WTC11 (cell line): Measurements from ENCODE around the gene SAP25. TPM values are rescaled to one million over a fixed set of nuclear protein-coding genes. Genes with fewer than 3 reads are reported as not detected.

Experiments used
- ATAC-seq: fragments of 200-7000 bp; cut with Tn5 transposase; 2 replicates; pipeline ENCODE4 v1.10.0; 2021; ENCODE audit warnings: mild to moderate bottlenecking, moderate library complexity
- CTCF ChIA-PET: fragments of 300-600 bp; sonication (Branson Sonifier 250); formaldehyde crosslinking; loops from one replicate; lab custom pipeline; 2021; ENCODE audit warnings: antibody characterized with exemption; lab: Charles Lee
- POLR2A ChIA-PET: fragments of 350-600 bp; sonication (Branson Sonifier 250); formaldehyde crosslinking; loops from one replicate; lab custom pipeline; 2021; ENCODE audit warnings: antibody characterized with exemption; lab: Charles Lee
- DNase-seq: peaks from one replicate; pipeline ENCODE4 v3.0.0; 2021; ENCODE audit warnings: low spot score
- H3K27ac Mint-ChIP-seq: 2 replicates; pipeline ENCODE4 v1.8.0; 2021; ENCODE audit warnings: mixed read lengths
- H3K27me3 Mint-ChIP-seq: 2 replicates; pipeline ENCODE4 v1.8.0; 2021; ENCODE audit warnings: low read depth, mild to moderate bottlenecking, moderate library complexity, mixed read lengths
- H3K36me3 Mint-ChIP-seq: 2 replicates; pipeline ENCODE4 v1.8.0; 2021; ENCODE audit warnings: mixed read lengths
- H3K4me1 Mint-ChIP-seq: 2 replicates; pipeline ENCODE4 v1.8.0; 2022; ENCODE audit warnings: mixed read lengths
- H3K4me3 Mint-ChIP-seq: 2 replicates; pipeline ENCODE4 v1.8.0; 2021; ENCODE audit warnings: mild to moderate bottlenecking, moderate library complexity, mixed read lengths
- H3K9me3 Mint-ChIP-seq: 2 replicates; pipeline ENCODE4 v1.8.0; 2021; ENCODE audit warnings: mixed read lengths
- CREM ChIP-seq: sonication (generic); formaldehyde crosslinking; IDR thresholded peaks from 2 replicates; pipeline ENCODE4 v1.8.1; 2022; ENCODE audit warnings: mild to moderate bottlenecking, missing genetic modification reagents, moderate library complexity
- CTCF ChIP-seq: fragments of 200-600 bp; IDR thresholded peaks from 2 replicates; pipeline ENCODE4 v1.8.0; 2022; ENCODE audit warnings: antibody characterized with exemption
- E2F5 ChIP-seq: sonication (generic); formaldehyde crosslinking; IDR thresholded peaks from 2 replicates; pipeline ENCODE4 v1.8.1; 2022; ENCODE audit warnings: mild to moderate bottlenecking, moderate library complexity, missing genetic modification reagents
- EMX1 ChIP-seq: fragments of 250-450 bp; sonication (Bioruptor Pico); IDR thresholded peaks from 2 replicates; pipeline ENCODE4 v1.8.0; 2021; ENCODE audit warnings: mild to moderate bottlenecking
- ETV6 ChIP-seq: sonication (generic); formaldehyde crosslinking; IDR thresholded peaks from 2 replicates; pipeline ENCODE4 v1.8.1; 2022; ENCODE audit warnings: mild to moderate bottlenecking, missing genetic modification reagents
- HMGXB4 ChIP-seq: sonication (generic); formaldehyde crosslinking; IDR thresholded peaks from 2 replicates; pipeline ENCODE4 v1.8.1; 2023; ENCODE audit warnings: mild to moderate bottlenecking, moderate library complexity, missing genetic modification reagents
- IRF1 ChIP-seq: sonication (generic); formaldehyde crosslinking; IDR thresholded peaks from 2 replicates; pipeline ENCODE4 v1.8.0; 2023; ENCODE audit warnings: missing genetic modification reagents
- MAX ChIP-seq: sonication (generic); formaldehyde crosslinking; IDR thresholded peaks from 2 replicates; pipeline ENCODE4 v1.8.0; 2022; ENCODE audit warnings: mild to moderate bottlenecking, missing genetic modification reagents
- MYBL2 ChIP-seq: sonication (generic); formaldehyde crosslinking; IDR thresholded peaks from 2 replicates; pipeline ENCODE4 v1.8.1; 2023; ENCODE audit warnings: mild to moderate bottlenecking, moderate library complexity, missing genetic modification reagents
- NFE2L1 ChIP-seq: sonication (generic); formaldehyde crosslinking; IDR thresholded peaks from 2 replicates; pipeline ENCODE4 v1.8.1; 2023; ENCODE audit warnings: missing genetic modification reagents
- NR1H2 ChIP-seq: sonication (generic); formaldehyde crosslinking; IDR thresholded peaks from 2 replicates; pipeline ENCODE4 v1.9.0; 2021; ENCODE audit warnings: mild to moderate bottlenecking, moderate library complexity, missing genetic modification reagents
- RELA ChIP-seq: sonication (generic); formaldehyde crosslinking; IDR thresholded peaks from 2 replicates; pipeline ENCODE4 v1.8.1; 2022; ENCODE audit warnings: missing genetic modification reagents, mild to moderate bottlenecking, borderline replicate concordance
- SP1 ChIP-seq: sonication (generic); formaldehyde crosslinking; conservative IDR thresholded peaks from 2 replicates; pipeline ENCODE4 v1.8.1; 2022; ENCODE audit warnings: missing genetic modification reagents
- TEAD1 ChIP-seq: sonication (generic); formaldehyde crosslinking; IDR thresholded peaks from 2 replicates; pipeline ENCODE4 v1.8.0; 2022; ENCODE audit warnings: mild to moderate bottlenecking, missing genetic modification reagents
- TEAD4 ChIP-seq: sonication (generic); formaldehyde crosslinking; IDR thresholded peaks from 2 replicates; pipeline ENCODE4 v1.8.0; 2022; ENCODE audit warnings: mild to moderate bottlenecking, missing genetic modification reagents
- TP53 ChIP-seq: sonication (generic); formaldehyde crosslinking; IDR thresholded peaks from 2 replicates; pipeline ENCODE4 v1.8.1; 2023; ENCODE audit warnings: mild to moderate bottlenecking, missing genetic modification reagents
- ZBTB21 ChIP-seq: sonication (generic); formaldehyde crosslinking; IDR thresholded peaks from 2 replicates; pipeline ENCODE4 v1.8.1; 2023; ENCODE audit warnings: mild to moderate bottlenecking, missing genetic modification reagents, borderline replicate concordance
- ZNF281 ChIP-seq: sonication (generic); formaldehyde crosslinking; IDR thresholded peaks from 2 replicates; pipeline ENCODE4 v1.8.0; 2023; ENCODE audit warnings: mild to moderate bottlenecking, missing genetic modification reagents
- ZNF512 ChIP-seq: sonication (generic); formaldehyde crosslinking; IDR thresholded peaks from 2 replicates; pipeline ENCODE4 v1.8.1; 2022; ENCODE audit warnings: missing genetic modification reagents, borderline replicate concordance
- total RNA-seq: library from RNA; stranded (reverse); gene quantifications from 3 replicates; pipeline ENCODE4 v1.2.3, GENCODE V29; 2021

SAP25 gene
- total RNA-seq, 1 experiment from 2014 or later = 9.3 TPM

- H3K4me3 Mint-ChIP-seq = peak overlapping the region; percentile 87
- POLR2A ChIA-PET = interaction anchor here (0.5 to 3.0 kb wide), 8 partner anchors 9 to 1132 kb away, joined by 3 to 60 read pairs (median 8); partner anchors contain the start of genes FBXO24, LRCH4, MOSPD3 and POP7
Measured at GRCh38 chr7:100603726-100604027, 30.0 kb upstream of the SAP25 start.

GRCh38 chr7:100602889-100603725, 29.4 kb upstream of the SAP25 start:
- ATAC-seq = peak; percentile 5
- POLR2A ChIA-PET = interaction anchor here (0.6 to 3.0 kb wide), 9 partner anchors 9 to 102 kb away, joined by 3 to 60 read pairs (median 5); partner anchors contain the start of genes FBXO24, LRCH4, MOSPD3 and POP7
- peak overlapping the region; percentile 96 for H3K27ac Mint-ChIP-seq
- no peaks in the 10 kb centered on the region for H3K9me3 Mint-ChIP-seq
- H3K4me3 Mint-ChIP-seq = peak overlapping the region; percentile 87
- peaks cover 43% of the 10 kb centered on the region for H3K4me1 Mint-ChIP-seq
- H3K27me3 Mint-ChIP-seq = peaks cover 13% of the 10 kb centered on the region
- peak; percentile 87 for DNase-seq
- H3K36me3 Mint-ChIP-seq = peaks cover 15% of the 10 kb centered on the region
- CTCF ChIA-PET = interaction anchor here (0.6 to 5.8 kb wide), 23 partner anchors 10 to 124 kb away, joined by 3 to 67 read pairs (median 6); partner anchors contain the start of genes FBXO24, LRCH4, MOSPD3 and POP7
- TF ChIP-seq MAX (peak; percentile 54; the same call in 1 of the 2 replicates), TEAD4 (CRISPR knock-in tag) (no peak), ZNF512 (CRISPR knock-in tag) (no peak), CTCF (no peak), NR1H2 (CRISPR knock-in tag) (no peak), TP53 (CRISPR knock-in tag) (no peak)

More at GRCh38 chr7:100603726-100604027, 30.0 kb upstream of the SAP25 start:
- Mint-ChIP-seq H3K27me3 (peaks cover 13% of the 10 kb centered on the region), H3K27ac (peak overlapping the region; percentile 96), H3K36me3 (peaks cover 9% of the 10 kb centered on the region), H3K4me1 (peaks cover 43% of the 10 kb centered on the region), H3K9me3 (no peaks in the 10 kb centered on the region)
- TF ChIP-seq RELA (no peak), ZBTB21 (CRISPR knock-in tag) (peak; percentile 47; the same call in 1 of the 2 replicates), TEAD1 (CRISPR knock-in tag) (no peak), NFE2L1 (CRISPR knock-in tag) (0 out of 2 replicates have a peak, but pooled peaks have one; percentile 46), ZNF281 (CRISPR knock-in tag) (no peak), CREM (no peak), ETV6 (CRISPR knock-in tag) (no peak), EMX1 (CRISPR knock-in tag) (no peak), MYBL2 (CRISPR knock-in tag) (0 out of 2 replicates have a peak, but pooled peaks have one; percentile 46), HMGXB4 (0 out of 2 replicates have a peak, but pooled peaks have one; percentile 5), IRF1 (CRISPR knock-in tag) (0 out of 2 replicates have a peak, but pooled peaks have one; percentile 49), TEAD4 (CRISPR knock-in tag) (no peak), E2F5 (CRISPR knock-in tag) (no peak), SP1 (peak; percentile 15; the same call in 1 of the 2 replicates)
- CTCF ChIA-PET = interaction anchor here (0.6 to 5.8 kb wide), 14 partner anchors 9 to 124 kb away, joined by 3 to 67 read pairs (median 4); partner anchors contain the start of genes FBXO24, GIGYF1, LRCH4 and MOSPD3
- ATAC-seq (peak; percentile 7), DNase-seq (no peak)
